Esophagus muscularis mucosa (tissue), 3 donors: ENCODE data around the gene OGN.

Experiments
- CTCF ChIP-seq, 3 experiments: fragments of 200-600 bp in 2 of 3; fragments of 450-650 bp in 1 of 3; sonication (generic) in 2 of 3; IDR thresholded peaks; one replicate each; pipeline ENCODE4 v1.5.1; 2017 to 2019; ENCODE audit warnings: antibody characterized with exemption in 3 of 3, mild to moderate bottlenecking in 2 of 3, moderate library complexity in 1 of 3
- POLR2A ChIP-seq: fragments of 450-650 bp; IDR thresholded peaks from one replicate; pipeline ENCODE4 v1.6.1; 2017; ENCODE audit warnings: antibody characterized with exemption, moderate library complexity, mild to moderate bottlenecking, low read depth
- POLR2AphosphoS5 ChIP-seq, 2 donors: sonication (generic); formaldehyde crosslinking; IDR thresholded peaks; one replicate each; pipeline ENCODE4 v1.6.1; 2017; ENCODE audit warnings: antibody characterized with exemption in 2 of 2

GRCh38 chr9:92395617-92396016 lies 8.8 kb downstream of the OGN start:
- TF ChIP-seq CTCF (IDR thresholded peaks at IDR 0.05) (no peak), POLR2A (no peak), POLR2AphosphoS5 (IDR thresholded peaks at IDR 0.05) (no peak)
